SK-N-SH (cell line): ENCODE measurements around the gene ADIG.

ENCODE experiments used
- EZH2phosphoT487 ChIP-seq: fragments of 200-600 bp; sonication (generic); IDR thresholded peaks from 2 replicates; pipeline ENCODE4 v1.6.1; 2017; ENCODE audit warnings: low read depth, mixed run types, mild to moderate bottlenecking, antibody characterized with exemption, moderate library complexity, borderline replicate concordance
- FOXJ3 ChIP-seq: sonication (generic); formaldehyde crosslinking; IDR thresholded peaks from 2 replicates; pipeline ENCODE4 v1.5.1; 2020; ENCODE audit warnings: mild to moderate bottlenecking, missing genetic modification reagents
- GABPA ChIP-seq: IDR thresholded peaks from 2 replicates; pipeline ENCODE4 v1.4.0; 2012; ENCODE audit warnings: low read depth, mild to moderate bottlenecking
- NRF1 ChIP-seq: IDR thresholded peaks from 2 replicates; pipeline ENCODE4 v1.6.1; 2012; ENCODE audit warnings: low read depth, mild to moderate bottlenecking, low read length
- POLR2AphosphoS5 ChIP-seq: IDR thresholded peaks from 2 replicates; pipeline ENCODE4 v1.6.1; 2012; ENCODE audit warnings: low read depth, low read length
- SMC3 ChIP-seq: IDR thresholded peaks from 2 replicates; pipeline ENCODE4 v1.6.1; 2012; ENCODE audit warnings: low read depth, low read length, improper control_type of control experiment
- TAF1 ChIP-seq: IDR thresholded peaks from 2 replicates; pipeline ENCODE4 v1.6.1; 2012; ENCODE audit warnings: low read depth, mild to moderate bottlenecking, low read length, moderate library complexity, borderline replicate concordance
- TF ChIP-seq, protein P1 (sequence below): fragments of 200-600 bp; sonication (generic); IDR thresholded peaks from 2 replicates; pipeline ENCODE4 v1.6.1; 2017; ENCODE audit warnings: antibody characterized with exemption, mild to moderate bottlenecking, moderate library complexity
- TF ChIP-seq, protein P2 (sequence below): IDR thresholded peaks from 2 replicates; pipeline ENCODE4 v1.6.1; 2012; ENCODE audit warnings: mild to moderate bottlenecking, low read depth, low read length, moderate library complexity
- TF ChIP-seq, protein P3 (sequence below): IDR thresholded peaks from 2 replicates; pipeline ENCODE4 v1.4.0; 2012; ENCODE audit warnings: low read depth

DNA sequence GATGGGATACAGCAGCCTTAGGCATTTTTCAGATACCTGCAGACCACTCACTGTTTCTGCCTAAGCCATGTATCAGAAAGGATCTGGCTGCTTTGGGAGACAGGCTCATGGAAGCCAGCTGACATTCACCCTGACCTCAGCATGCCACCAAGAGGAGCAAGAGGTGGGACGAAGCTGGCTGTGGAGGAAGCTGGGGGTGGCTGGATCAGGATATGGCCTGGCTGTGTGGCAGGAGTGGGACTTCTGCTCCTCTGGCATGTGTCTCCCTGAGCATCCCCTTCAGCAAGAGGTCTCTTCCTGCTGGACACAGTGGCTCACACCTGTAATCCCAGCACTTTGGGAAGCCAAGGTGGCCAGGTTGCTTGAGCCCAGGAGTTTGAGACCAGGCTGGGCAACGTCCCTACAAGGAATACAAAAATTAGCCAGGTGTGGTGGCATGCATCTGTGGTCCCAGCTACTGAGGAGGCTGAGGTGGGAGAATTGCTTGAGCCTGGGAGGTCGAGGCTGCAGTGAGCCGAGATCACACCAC, 897 bp downstream of the ADIG start:
- TF ChIP-seq, protein P1, sequence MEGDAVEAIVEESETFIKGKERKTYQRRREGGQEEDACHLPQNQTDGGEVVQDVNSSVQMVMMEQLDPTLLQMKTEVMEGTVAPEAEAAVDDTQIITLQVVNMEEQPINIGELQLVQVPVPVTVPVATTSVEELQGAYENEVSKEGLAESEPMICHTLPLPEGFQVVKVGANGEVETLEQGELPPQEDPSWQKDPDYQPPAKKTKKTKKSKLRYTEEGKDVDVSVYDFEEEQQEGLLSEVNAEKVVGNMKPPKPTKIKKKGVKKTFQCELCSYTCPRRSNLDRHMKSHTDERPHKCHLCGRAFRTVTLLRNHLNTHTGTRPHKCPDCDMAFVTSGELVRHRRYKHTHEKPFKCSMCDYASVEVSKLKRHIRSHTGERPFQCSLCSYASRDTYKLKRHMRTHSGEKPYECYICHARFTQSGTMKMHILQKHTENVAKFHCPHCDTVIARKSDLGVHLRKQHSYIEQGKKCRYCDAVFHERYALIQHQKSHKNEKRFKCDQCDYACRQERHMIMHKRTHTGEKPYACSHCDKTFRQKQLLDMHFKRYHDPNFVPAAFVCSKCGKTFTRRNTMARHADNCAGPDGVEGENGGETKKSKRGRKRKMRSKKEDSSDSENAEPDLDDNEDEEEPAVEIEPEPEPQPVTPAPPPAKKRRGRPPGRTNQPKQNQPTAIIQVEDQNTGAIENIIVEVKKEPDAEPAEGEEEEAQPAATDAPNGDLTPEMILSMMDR, result no peak
- no peak for TF ChIP-seq FOXJ3 (CRISPR knock-in tag)
- TF ChIP-seq NRF1, result no peak
- no peak for TF ChIP-seq POLR2AphosphoS5
- no peak for TF ChIP-seq EZH2phosphoT487
- TF ChIP-seq TAF1, result no peak
- TF ChIP-seq, protein P2, sequence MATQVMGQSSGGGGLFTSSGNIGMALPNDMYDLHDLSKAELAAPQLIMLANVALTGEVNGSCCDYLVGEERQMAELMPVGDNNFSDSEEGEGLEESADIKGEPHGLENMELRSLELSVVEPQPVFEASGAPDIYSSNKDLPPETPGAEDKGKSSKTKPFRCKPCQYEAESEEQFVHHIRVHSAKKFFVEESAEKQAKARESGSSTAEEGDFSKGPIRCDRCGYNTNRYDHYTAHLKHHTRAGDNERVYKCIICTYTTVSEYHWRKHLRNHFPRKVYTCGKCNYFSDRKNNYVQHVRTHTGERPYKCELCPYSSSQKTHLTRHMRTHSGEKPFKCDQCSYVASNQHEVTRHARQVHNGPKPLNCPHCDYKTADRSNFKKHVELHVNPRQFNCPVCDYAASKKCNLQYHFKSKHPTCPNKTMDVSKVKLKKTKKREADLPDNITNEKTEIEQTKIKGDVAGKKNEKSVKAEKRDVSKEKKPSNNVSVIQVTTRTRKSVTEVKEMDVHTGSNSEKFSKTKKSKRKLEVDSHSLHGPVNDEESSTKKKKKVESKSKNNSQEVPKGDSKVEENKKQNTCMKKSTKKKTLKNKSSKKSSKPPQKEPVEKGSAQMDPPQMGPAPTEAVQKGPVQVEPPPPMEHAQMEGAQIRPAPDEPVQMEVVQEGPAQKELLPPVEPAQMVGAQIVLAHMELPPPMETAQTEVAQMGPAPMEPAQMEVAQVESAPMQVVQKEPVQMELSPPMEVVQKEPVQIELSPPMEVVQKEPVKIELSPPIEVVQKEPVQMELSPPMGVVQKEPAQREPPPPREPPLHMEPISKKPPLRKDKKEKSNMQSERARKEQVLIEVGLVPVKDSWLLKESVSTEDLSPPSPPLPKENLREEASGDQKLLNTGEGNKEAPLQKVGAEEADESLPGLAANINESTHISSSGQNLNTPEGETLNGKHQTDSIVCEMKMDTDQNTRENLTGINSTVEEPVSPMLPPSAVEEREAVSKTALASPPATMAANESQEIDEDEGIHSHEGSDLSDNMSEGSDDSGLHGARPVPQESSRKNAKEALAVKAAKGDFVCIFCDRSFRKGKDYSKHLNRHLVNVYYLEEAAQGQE, result no peak
- no peak for TF ChIP-seq SMC3
- TF ChIP-seq, protein P3, sequence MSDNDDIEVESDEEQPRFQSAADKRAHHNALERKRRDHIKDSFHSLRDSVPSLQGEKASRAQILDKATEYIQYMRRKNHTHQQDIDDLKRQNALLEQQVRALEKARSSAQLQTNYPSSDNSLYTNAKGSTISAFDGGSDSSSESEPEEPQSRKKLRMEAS, result no peak
- no peak for TF ChIP-seq GABPA
